IMR-90 (cell line): Measurements from ENCODE around the gene MAML2. TPM values are rescaled to one million over a fixed set of nuclear protein-coding genes. Genes with fewer than 3 reads are reported as not detected.

Experiments
- ATAC-seq: fragments of 200-7000 bp; cut with Tn5 transposase; 2 replicates; pipeline ENCODE4 v1.9.1; 2020; ENCODE audit warnings: low read depth, mild to moderate bottlenecking, moderate library complexity
- BruUV-seq: library from RNA; stranded (reverse); fragments of 400-500 nt; replicated peaks from 2 replicates; lab custom pipeline; 2021; lab: Mats Ljungman, UMichigan
- CTCF ChIA-PET: fragments of 300-600 bp; formaldehyde crosslinking; extraction: SDS; loops from one replicate; lab custom pipeline; 2021; ENCODE audit warnings: antibody characterized with exemption; lab: Yijun Ruan, JAX
- POLR2A ChIA-PET: fragments of 300-600 bp; sonication (Branson Sonifier 250); formaldehyde crosslinking; loops from one replicate; lab custom pipeline; 2022; ENCODE audit warnings: antibody characterized with exemption; ENCODE audit not compliant: unreplicated experiment; lab: Charles Lee
- DNase-seq: peaks from one replicate; pipeline ENCODE4 v3.0.0; 2013
- H2AFZ ChIP-seq: replicated peaks from 2 replicates; pipeline ENCODE3; 2013; ENCODE audit warnings: low read length, mild to moderate bottlenecking; ENCODE audit not compliant: poor library complexity
- H2AK5ac ChIP-seq: 2 replicates; pipeline ENCODE4 v1.6.1; 2013; ENCODE audit warnings: low read depth, low read length, inconsistent platforms
- H2AK9ac ChIP-seq: replicated peaks from 2 replicates; pipeline ENCODE3; 2013; ENCODE audit warnings: mild to moderate bottlenecking, low read depth, low read length, moderate library complexity; ENCODE audit not compliant: poor library complexity
- H2BK120ac ChIP-seq: 2 replicates; pipeline ENCODE4 v1.6.1; 2013; ENCODE audit warnings: low read depth, low read length, inconsistent platforms
- H2BK15ac ChIP-seq: 3 replicates; pipeline ENCODE4 v1.6.1; 2013; ENCODE audit warnings: low read depth, low read length, inconsistent platforms
- H2BK20ac ChIP-seq: 2 replicates; pipeline ENCODE4 v1.6.1; 2013; ENCODE audit warnings: low read depth, mild to moderate bottlenecking, inconsistent platforms, low read length, moderate library complexity
- H2BK5ac ChIP-seq: 2 replicates; pipeline ENCODE4 v1.6.1; 2013; ENCODE audit warnings: mild to moderate bottlenecking, low read depth, low read length, inconsistent platforms; ENCODE audit not compliant: poor library complexity, severe bottlenecking
- H3K14ac ChIP-seq: replicated peaks from 2 replicates; pipeline ENCODE4 v1.6.1; 2013; ENCODE audit warnings: low read depth, low read length, inconsistent platforms
- H3K18ac ChIP-seq: 2 replicates; pipeline ENCODE4 v1.6.1; 2013; ENCODE audit warnings: low read depth, low read length, control low read depth
- H3K23ac ChIP-seq: 2 replicates; pipeline ENCODE4 v1.6.1; 2013; ENCODE audit warnings: low read depth, low read length, inconsistent platforms
- H3K27ac ChIP-seq: 2 replicates; pipeline ENCODE4 v1.5.1; 2013; ENCODE audit warnings: mild to moderate bottlenecking, control low read depth, low read length; ENCODE audit not compliant: insufficient read depth
- H3K27me3 ChIP-seq: 2 replicates; pipeline ENCODE4 v1.6.1; 2013; ENCODE audit warnings: low read length; ENCODE audit not compliant: control insufficient read depth, insufficient read depth
- H3K36me3 ChIP-seq: 2 replicates; pipeline ENCODE4 v1.6.1; 2013; ENCODE audit warnings: low read length, mixed read lengths; ENCODE audit not compliant: control insufficient read depth, insufficient read depth
- H3K4ac ChIP-seq: 2 replicates; pipeline ENCODE4 v1.6.1; 2013; ENCODE audit warnings: low read depth, low read length, inconsistent platforms
- H3K4me1 ChIP-seq: 2 replicates; pipeline ENCODE4 v1.6.1; 2013; ENCODE audit warnings: low read length, mixed read lengths; ENCODE audit not compliant: control insufficient read depth, insufficient read depth
- H3K4me2 ChIP-seq: 2 replicates; pipeline ENCODE4 v1.6.1; 2013; ENCODE audit warnings: low read depth, mild to moderate bottlenecking, control low read depth, low read length, moderate library complexity
- H3K4me3 ChIP-seq: 2 replicates; pipeline ENCODE4 v1.5.1; 2013; ENCODE audit warnings: low read depth, mild to moderate bottlenecking, control low read depth, low read length, moderate library complexity; ENCODE audit not compliant: insufficient read depth
- H3K56ac ChIP-seq: 2 replicates; pipeline ENCODE4 v1.6.1; 2013; ENCODE audit warnings: low read length, inconsistent platforms; ENCODE audit not compliant: insufficient read depth; ENCODE audit errors: extremely low read depth
- H3K79me1 ChIP-seq, 2 experiments: 2 replicates each; pipeline ENCODE4 v1.6.1; 2013; ENCODE audit warnings: low read length in 2 of 2, inconsistent platforms in 1 of 2, low read depth in 1 of 2
- H3K9ac ChIP-seq: 2 replicates; pipeline ENCODE4 v1.6.1; 2013; ENCODE audit warnings: low read depth, low read length, control low read depth
- H3K9me1 ChIP-seq: 2 replicates; pipeline ENCODE4 v1.6.1; 2013; ENCODE audit warnings: low read length, inconsistent platforms; ENCODE audit not compliant: insufficient read depth
- H3K9me3 ChIP-seq: 2 replicates; pipeline ENCODE4 v1.6.1; 2013; ENCODE audit warnings: low read length; ENCODE audit not compliant: control insufficient read depth, insufficient read depth
- H4K20me1 ChIP-seq: 2 replicates; pipeline ENCODE4 v1.6.1; 2013; ENCODE audit warnings: low read length, inconsistent platforms; ENCODE audit not compliant: insufficient read depth
- H4K5ac ChIP-seq: 2 replicates; pipeline ENCODE4 v1.6.1; 2013; ENCODE audit warnings: mild to moderate bottlenecking, low read depth, low read length, control low read depth
- H4K8ac ChIP-seq, 2 experiments: 2 replicates each; pipeline ENCODE4 v1.6.1; 2013; ENCODE audit warnings: low read depth in 2 of 2, low read length in 2 of 2, control low read depth in 1 of 2, inconsistent platforms in 1 of 2
- H4K91ac ChIP-seq: 2 replicates; pipeline ENCODE4 v1.6.1; 2013; ENCODE audit warnings: low read depth, low read length, inconsistent platforms; ENCODE audit not compliant: insufficient read depth
- CEBPB ChIP-seq: IDR thresholded peaks from 2 replicates; pipeline ENCODE4 v1.6.1; 2012; ENCODE audit warnings: low read depth, low read length, improper control_type of control experiment
- MAFK ChIP-seq: IDR thresholded peaks from 2 replicates; pipeline ENCODE4 v1.6.1; 2012; ENCODE audit warnings: low read depth, low read length, improper control_type of control experiment
- MXI1 ChIP-seq: IDR thresholded peaks from 2 replicates; pipeline ENCODE4 v1.6.1; 2012; ENCODE audit warnings: low read depth, mild to moderate bottlenecking, low read length, moderate library complexity, borderline replicate concordance
- POLR2A ChIP-seq: IDR thresholded peaks from 2 replicates; pipeline ENCODE4 v1.6.1; 2012; ENCODE audit warnings: mild to moderate bottlenecking, low read depth, low read length
- RAD21 ChIP-seq: IDR thresholded peaks from 2 replicates; pipeline ENCODE4 v1.6.1; 2012; ENCODE audit warnings: low read length, improper control_type of control experiment
- RCOR1 ChIP-seq: IDR thresholded peaks from 2 replicates; pipeline ENCODE4 v1.6.1; 2012; ENCODE audit warnings: mild to moderate bottlenecking, low read length, improper control_type of control experiment; ENCODE audit not compliant: insufficient replicate concordance
- SMC3 ChIP-seq: fragments of 150-350 bp; IDR thresholded peaks from 2 replicates; pipeline ENCODE4 v1.6.1; 2016; ENCODE audit warnings: low read depth, mild to moderate bottlenecking, antibody characterized with exemption, low read length, moderate library complexity
- WGBS, 2 experiments: methylation state at CpG; one replicate each; pipeline versions ENCODE4 v1.1.5 to v1.1.7; 2013; ENCODE audit warnings: missing lambda C conversion rate in 2 of 2; ENCODE audit not compliant: insufficient read length in 1 of 2; ENCODE audit errors: extremely low coverage in 2 of 2; 5-methylcytosine and 5-hydroxymethylcytosine counted together
- dilution Hi-C: fragments of 300-500 bp; cut with HindIII; formaldehyde crosslinking; loops from one replicate; pipeline ENCODE4 v1.14.3; 2018; ENCODE audit warnings: low sequenced_read_pairs; ENCODE audit not compliant: unreplicated experiment
- in situ Hi-C: fragments of 300-500 bp; cut with MboI; formaldehyde crosslinking; loops from 3 replicates; pipeline ENCODE4 v1.14.3; 2019; ENCODE audit warnings: low sequenced_read_pairs, inconsistent platforms, mixed read lengths
- intact Hi-C: fragments of 100-400 bp; cut with micrococcal nuclease; formaldehyde crosslinking; loops from 2 replicates; pipeline ENCODE4 v1.10.0; 2022
- polyA plus RNA-seq, 3 experiments: library from polyadenylated mRNA; depleted of rRNA; stranded (reverse); fragments of >200 nt; gene quantifications; 2 replicates each; pipeline ENCODE4 v1.2.3, GENCODE V29; 2012; ENCODE audit warnings: low replicate concordance in 1 of 3
- total RNA-seq: library from RNA; depleted of rRNA; stranded (reverse); fragments of >200 nt; gene quantifications from 2 replicates; pipeline ENCODE4 v1.2.3, GENCODE V29; 2012

MAML2 gene
- total and polyA plus RNA-seq, 2 of the 4 experiments (the other 2 are of a cell fraction), result 15.0 to 19.5 TPM

- H4K20me1 ChIP-seq, result no peaks in the 10 kb centered on the region; the same call in 1 of the 2 replicates
- H2AK9ac ChIP-seq, result no peak overlapping the region
- H3K9me1 ChIP-seq, result peaks cover 3% of the 10 kb centered on the region; the same call in 1 of the 2 replicates
- TF ChIP-seq MXI1 (no peak), RAD21 (no peak), MAFK (no peak), CEBPB (no peak), SMC3 (no peak), RCOR1 (no peak), POLR2A (no peak)
- peaks cover 2% of the 10 kb centered on the region; the same call in 1 of the 2 replicates for H3K4me1 ChIP-seq
- no peak overlapping the region for H2AK5ac ChIP-seq
- no peak overlapping the region for H3K4me3 ChIP-seq
- no peak overlapping the region for H4K5ac ChIP-seq
- H3K4ac ChIP-seq, result no peak overlapping the region
- no peak overlapping the region for H3K18ac ChIP-seq
- H3K56ac ChIP-seq, result no peak overlapping the region
- no peak overlapping the region for H3K27ac ChIP-seq
- H3K23ac ChIP-seq, result no peak overlapping the region
- in situ Hi-C loops, result no loop called here
- ChIA-PET POLR2A (no interaction called here), CTCF (no interaction called here)
- no peaks in the 10 kb centered on the region for H3K9me3 ChIP-seq
- intact Hi-C loops, result no loop called here
- no peak overlapping the region for H3K9ac ChIP-seq
- WGBS, 2 experiments, result no CpG with 5 or more reads among the region's 3 CpGs
- H3K36me3 ChIP-seq, result no peaks in the 10 kb centered on the region
- peaks cover 10 to 45% of the 10 kb centered on the region in 2 experiments for H3K79me1 ChIP-seq
- H3K27me3 ChIP-seq, result no peaks in the 10 kb centered on the region
- ATAC-seq (no peak), DNase-seq (no peak)
- H3K14ac ChIP-seq, result no peak overlapping the region
- dilution Hi-C loops, result no loop called here
- H4K91ac ChIP-seq, result no peak overlapping the region
- no peak overlapping the region for H3K4me2 ChIP-seq
- no peak overlapping the region for H2BK120ac ChIP-seq
- H2AFZ ChIP-seq, result no peak overlapping the region
- H2BK5ac ChIP-seq, result no peak overlapping the region
- no peak overlapping the region for H2BK15ac ChIP-seq
- no peak overlapping the region for H2BK20ac ChIP-seq
- no TSS peak for BruUV-seq
- no peak overlapping the region for H4K8ac ChIP-seq
These were observed 58.1 kb downstream of the MAML2 start for GRCh38 chr11:96284917-96285316.
